Subcutaneous abdominal adipose tissue (tissue), 5 donors: ENCODE results near the gene HOXB3.
"Not testable (repeated sequence)": the region's sequence is repeated elsewhere in the genome, so short reads cannot be mapped to it uniquely, and the experiment has no call there.

ENCODE experiments used
- H3K27ac ChIP-seq: one replicate; pipeline ENCODE4 v1.7.0; 2013; ENCODE audit warnings: low read depth, mild to moderate bottlenecking, inconsistent platforms, low read length, moderate library complexity
- H3K27me3 ChIP-seq, 5 donors: one replicate each; pipeline ENCODE4 v1.7.0; 2013; ENCODE audit warnings: low read length in 5 of 5, inconsistent platforms in 1 of 5; ENCODE audit not compliant: control insufficient read depth in 5 of 5, insufficient read depth in 4 of 5
- H3K36me3 ChIP-seq, 5 donors: one replicate each; pipeline ENCODE4 v1.7.0; 2013; ENCODE audit warnings: low read length in 5 of 5; ENCODE audit not compliant: control insufficient read depth in 5 of 5, insufficient read depth in 5 of 5
- H3K4me1 ChIP-seq, 5 donors: one replicate each; pipeline ENCODE4 v1.7.0; 2013; ENCODE audit warnings: low read length in 5 of 5, mild to moderate bottlenecking in 3 of 5, moderate library complexity in 1 of 5; ENCODE audit not compliant: control insufficient read depth in 5 of 5, insufficient read depth in 5 of 5
- H3K4me3 ChIP-seq, 5 donors: one replicate each; pipeline ENCODE4 v1.7.0; 2013; ENCODE audit warnings: low read length in 5 of 5, low read depth in 1 of 5
- H3K9ac ChIP-seq, 5 donors: one replicate each; pipeline ENCODE4 v1.7.0; 2013; ENCODE audit warnings: low read length in 5 of 5, mild to moderate bottlenecking in 4 of 5, moderate library complexity in 3 of 5
- H3K9me3 ChIP-seq, 5 donors: one replicate each; pipeline ENCODE4 v1.7.0; 2013; ENCODE audit warnings: low read length in 5 of 5; ENCODE audit not compliant: control insufficient read depth in 5 of 5
- donor health status: healthy.
- donor health status: healthy.
- donor health status: healthy.
- donor health status: healthy.
- donor health status: healthy.

The HOXB3 gene

DNA sequence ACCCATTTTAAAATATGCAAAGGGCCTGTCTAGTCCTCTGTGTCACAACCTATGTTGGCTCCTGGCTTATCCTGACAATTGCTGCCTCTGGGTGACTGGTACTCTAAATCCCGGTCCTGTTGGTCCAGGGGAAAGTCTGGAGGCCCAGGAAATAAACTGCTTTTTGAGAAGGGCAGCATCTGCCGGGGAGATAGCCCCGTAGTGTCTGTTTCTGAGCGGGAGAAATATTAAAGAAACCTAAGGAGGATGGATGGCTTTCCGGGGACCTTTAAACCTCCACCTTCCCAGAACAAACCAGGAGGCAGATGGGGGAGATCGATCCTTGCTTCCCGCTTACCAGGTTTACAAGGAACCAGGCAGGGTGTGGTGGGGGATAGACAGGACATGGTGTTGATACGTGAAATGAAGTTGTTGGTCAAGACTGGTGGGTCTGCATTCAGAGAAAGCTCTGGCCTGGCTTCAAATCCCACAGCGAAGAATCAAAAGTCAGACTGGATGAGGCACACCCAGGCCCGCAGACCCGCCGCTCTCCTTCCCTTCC is 48.9 kb downstream of the HOXB3 start:
- no peaks in the 10 kb centered on the region for H3K9me3 ChIP-seq
- peak overlapping the region; percentile 75 to 89 (median 88) for H3K4me3 ChIP-seq
- H3K36me3 ChIP-seq = no peaks in the 10 kb centered on the region
- peak overlapping the region; percentile 38 to 84 (median 80) for H3K9ac ChIP-seq
- H3K27me3 ChIP-seq = no peaks in the 10 kb centered on the region
- peak overlapping the region; percentile 95 for H3K27ac ChIP-seq
- peaks cover 4 to 42% (median 31%) of the 10 kb centered on the region in 5 donors for H3K4me1 ChIP-seq

DNA sequence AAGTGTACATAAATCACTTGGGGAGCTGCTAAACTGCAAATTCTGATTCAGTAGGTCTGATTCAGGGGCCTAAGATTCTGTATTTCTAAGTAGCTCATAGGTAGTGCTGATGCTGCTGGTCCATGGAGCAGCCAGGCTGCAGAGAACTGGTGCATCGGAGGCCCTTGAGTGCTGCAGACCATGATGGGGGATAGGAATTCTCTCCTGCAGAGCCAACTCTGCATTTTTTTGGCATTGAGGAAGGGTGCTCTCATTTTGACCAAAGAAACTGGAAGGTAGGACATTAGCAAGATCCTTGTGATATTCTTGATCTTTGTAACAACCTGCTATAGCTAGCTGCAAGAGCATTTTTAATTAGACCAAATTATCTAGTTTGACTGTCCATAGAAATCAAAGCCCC is 49.8 kb downstream of the HOXB3 start:
- Histone ChIP-seq H3K27ac (no peak overlapping the region), H3K27me3 (no peaks in the 10 kb centered on the region)

DNA sequence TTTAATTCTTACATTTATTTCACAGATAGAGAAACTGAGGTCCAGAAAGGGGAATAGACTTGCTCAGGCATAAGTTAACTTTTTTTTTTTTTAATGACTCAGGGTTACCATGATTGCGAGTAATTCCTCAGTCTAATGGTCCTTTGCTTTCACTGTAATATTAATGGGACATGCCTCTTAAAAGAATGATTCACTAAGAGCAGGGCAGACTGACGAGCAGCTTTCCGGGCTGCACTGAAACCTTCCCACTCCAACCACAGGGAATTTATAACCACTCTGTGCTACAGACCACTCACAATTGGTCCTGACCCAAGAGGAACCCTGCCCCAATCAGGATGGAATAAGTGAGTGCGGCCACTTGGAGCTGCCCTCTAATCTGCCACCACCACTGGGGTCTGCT is 50.9 kb downstream of the HOXB3 start:
- no peak overlapping the region for H3K9ac ChIP-seq
- peaks cover 2 to 30% (median 18%) of the 10 kb centered on the region in 5 donors for H3K4me1 ChIP-seq
- H3K27me3 ChIP-seq = no peaks in the 10 kb centered on the region
- no peaks in the 10 kb centered on the region for H3K36me3 ChIP-seq
- H3K4me3 ChIP-seq = no peak overlapping the region
- no peak overlapping the region for H3K27ac ChIP-seq
- H3K9me3 ChIP-seq = no peaks in the 10 kb centered on the region

More for the DNA sequence above, 49.8 kb downstream of the HOXB3 start:
- Histone ChIP-seq H3K36me3 (no peaks in the 10 kb centered on the region), H3K4me1 (peaks cover 3 to 33% (median 22%) of the 10 kb centered on the region in 5 donors), H3K9ac (no peak overlapping the region), H3K9me3 (no peaks in the 10 kb centered on the region), H3K4me3 (no peak overlapping the region)

- no peak overlapping the region for H3K27ac ChIP-seq
- H3K4me3 ChIP-seq = no peak overlapping the region
- no peak overlapping the region for H3K9ac ChIP-seq
- H3K27me3 ChIP-seq = no peaks in the 10 kb centered on the region
- H3K4me1 ChIP-seq = peaks cover 2 to 15% (median 12%) of the 10 kb centered on the region in 5 donors
- H3K9me3 ChIP-seq = no peaks in the 10 kb centered on the region
- no peaks in the 10 kb centered on the region for H3K36me3 ChIP-seq
Measured at GRCh38 chr17:48537316-48537715, 52.7 kb downstream of the HOXB3 start.

DNA sequence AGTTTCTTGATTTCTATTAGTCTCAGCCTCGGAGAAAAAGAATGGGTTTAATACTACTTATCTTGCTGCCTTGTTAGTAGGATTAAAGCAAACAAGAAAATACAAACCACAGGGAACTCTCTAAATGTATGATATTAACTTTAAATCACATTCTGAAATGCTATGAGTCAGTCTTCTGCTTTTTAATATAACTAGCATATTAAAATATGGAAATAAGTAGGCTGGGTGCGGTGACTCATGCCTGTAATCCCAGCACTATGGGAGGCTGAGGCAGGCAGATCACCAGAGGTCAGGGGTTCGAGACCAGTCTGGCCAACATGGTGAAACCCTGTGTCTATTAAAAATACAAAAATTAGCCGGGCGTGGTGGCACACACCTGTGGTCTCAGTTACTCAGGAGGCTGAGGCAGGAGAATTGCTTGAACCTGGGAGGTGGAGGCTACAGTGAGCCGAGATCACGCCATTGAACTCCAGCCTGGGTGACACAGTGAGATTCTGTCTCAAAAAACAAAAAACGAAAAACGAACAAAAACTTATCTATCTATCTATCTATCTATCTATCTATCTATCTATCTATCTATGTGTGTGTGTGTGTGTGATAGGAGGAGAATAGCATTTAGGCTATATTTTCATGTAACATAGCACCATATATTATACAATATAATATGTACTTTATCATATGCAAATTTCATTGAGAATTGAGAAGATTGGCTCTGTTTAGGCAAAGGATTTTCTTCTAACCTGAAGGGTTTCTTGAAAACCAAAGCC is 54.1 kb downstream of the HOXB3 start:
- H3K27me3 ChIP-seq, H3K36me3 ChIP-seq, H3K4me3 ChIP-seq, H3K9ac ChIP-seq, H3K9me3 ChIP-seq, H3K4me1 ChIP-seq, H3K27ac ChIP-seq: not testable (repeated sequence)

DNA sequence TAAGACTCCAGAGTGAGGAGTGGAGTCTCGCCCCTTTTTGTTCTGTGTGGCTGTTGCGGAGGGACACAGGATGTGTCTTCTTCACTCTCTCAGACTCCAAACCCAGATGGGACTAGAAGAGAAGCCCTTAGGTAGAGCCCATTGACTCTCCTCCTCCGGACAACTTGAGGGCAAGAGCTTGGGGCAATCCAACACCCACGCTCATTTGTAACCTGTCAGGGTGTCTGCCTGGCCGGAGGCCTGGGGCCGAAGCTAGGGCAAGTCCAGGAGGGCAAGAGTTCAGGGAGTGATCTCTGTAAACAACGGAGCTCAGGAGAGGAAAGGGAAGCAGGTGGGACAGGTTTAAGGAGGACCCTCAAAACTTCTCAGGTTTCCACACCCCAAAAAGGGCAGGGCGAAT is 57.8 kb downstream of the HOXB3 start:
- H3K27ac ChIP-seq = no peak overlapping the region
- no peak overlapping the region for H3K9ac ChIP-seq
- no peaks in the 10 kb centered on the region for H3K4me1 ChIP-seq
- H3K27me3 ChIP-seq = no peaks in the 10 kb centered on the region
- H3K4me3 ChIP-seq = no peak overlapping the region
- H3K9me3 ChIP-seq = no peaks in the 10 kb centered on the region
- H3K36me3 ChIP-seq = no peaks in the 10 kb centered on the region

DNA sequence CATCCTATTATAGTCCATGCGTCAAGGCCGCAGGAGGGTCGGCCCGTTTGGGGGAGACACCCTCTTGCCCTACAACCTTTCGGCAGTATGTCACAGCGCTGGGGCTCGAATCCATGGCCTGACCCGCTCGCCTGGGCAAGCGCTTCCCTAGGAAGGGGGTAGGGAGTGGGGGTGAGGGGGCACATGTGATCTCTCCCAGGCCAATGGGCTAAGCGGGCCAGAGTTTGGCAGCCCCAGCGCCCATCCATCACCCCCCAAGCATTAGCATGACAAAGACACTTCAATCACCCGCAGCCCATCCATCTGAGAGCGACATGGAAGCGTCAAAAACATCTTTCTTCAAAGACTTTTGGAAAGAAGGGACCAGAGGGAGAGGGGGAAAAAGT is 59.2 kb downstream of the HOXB3 start, which contains the start of gene HOXB1:
TSS of gene HOXB1 (minus strand) at position 125 of the 386 bp plus-strand sequence. CDS start at position 18, 107 bp downstream.
- Histone ChIP-seq H3K9ac (no peak within 1 kb of the TSS), H3K4me1 (peaks cover 0 to 5% (median 4%) of the 10 kb centered on the region in 5 donors), H3K4me3 (no peak within 1 kb of the TSS), H3K27ac (no peak within 1 kb of the TSS), H3K9me3 (no peaks in the 10 kb centered on the region), H3K36me3 (no peaks in the 10 kb centered on the region), H3K27me3 (peaks cover 0 to 6% (median 2%) of the 10 kb centered on the region in 5 donors)

DNA sequence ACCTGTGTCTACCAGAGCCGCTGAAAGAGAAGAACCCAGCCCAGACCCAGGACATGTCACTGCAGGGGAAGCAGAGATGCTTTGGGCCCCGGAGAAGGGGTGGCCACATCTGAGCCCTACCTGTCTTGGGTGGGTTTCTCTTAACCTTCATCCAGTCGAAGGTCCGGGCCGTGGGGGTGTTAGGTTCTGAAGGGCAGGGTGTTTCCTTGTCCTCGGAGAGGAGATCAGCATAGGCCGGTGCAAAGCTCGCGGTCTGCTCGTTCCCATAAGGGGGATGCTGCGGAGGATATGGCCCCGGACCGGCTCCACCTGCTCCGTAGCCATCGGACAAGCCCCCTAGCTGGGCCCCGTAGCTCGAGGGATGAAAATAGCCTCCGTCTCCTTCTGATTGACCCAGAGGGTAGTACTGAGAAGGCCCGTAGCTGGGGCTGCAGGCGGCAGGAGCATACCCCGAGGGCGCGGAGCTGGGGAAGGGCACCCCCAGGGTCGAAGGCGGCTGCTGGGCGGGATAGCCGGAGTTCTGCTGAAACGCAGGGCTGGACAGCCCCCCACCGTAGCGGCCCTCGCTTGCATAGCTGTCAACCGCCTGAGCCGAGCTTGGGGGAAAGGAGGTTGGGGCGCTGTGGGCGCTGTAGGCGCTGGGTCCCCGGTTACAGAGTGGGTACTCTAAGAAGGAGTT is 59.7 kb downstream of the HOXB3 start:
- H3K9me3 ChIP-seq = no peaks in the 10 kb centered on the region
- H3K4me3 ChIP-seq = no peak overlapping the region
- H3K27ac ChIP-seq = no peak overlapping the region
- H3K9ac ChIP-seq = no peak overlapping the region
- peaks cover 0 to 6% (median 2%) of the 10 kb centered on the region in 5 donors for H3K27me3 ChIP-seq
- H3K36me3 ChIP-seq = no peaks in the 10 kb centered on the region
- peaks cover 0 to 5% (median 4%) of the 10 kb centered on the region in 5 donors for H3K4me1 ChIP-seq

DNA sequence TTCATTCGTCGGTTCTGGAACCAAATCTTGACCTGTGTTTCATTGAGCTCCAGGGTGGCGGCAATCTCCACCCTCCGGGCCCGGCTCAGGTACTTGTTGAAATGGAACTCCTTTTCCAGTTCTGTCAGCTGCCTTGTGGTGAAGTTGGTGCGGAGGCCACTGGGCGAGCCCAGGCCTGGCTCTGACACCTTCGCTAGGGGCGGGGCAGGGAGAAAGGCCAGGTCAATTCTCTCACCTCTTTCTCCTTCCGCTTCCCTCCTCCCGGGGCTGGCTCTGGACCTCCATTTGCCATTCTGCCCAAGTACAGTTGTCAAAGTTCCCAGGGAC is 60.4 kb downstream of the HOXB3 start:
- H3K27me3 ChIP-seq = peaks cover 0 to 6% (median 2%) of the 10 kb centered on the region in 5 donors
- H3K9me3 ChIP-seq = no peaks in the 10 kb centered on the region
- H3K4me1 ChIP-seq = peaks cover 0 to 5% (median 4%) of the 10 kb centered on the region in 5 donors
- H3K36me3 ChIP-seq = no peaks in the 10 kb centered on the region
- H3K27ac ChIP-seq = no peak overlapping the region
- H3K4me3 ChIP-seq = no peak overlapping the region
- no peak overlapping the region for H3K9ac ChIP-seq
